Nephron progenitor cell (in vitro differentiated cells): ENCODE results near the gene PRKACA.

Experiments
- DNase-seq: peaks from one replicate; pipeline ENCODE4 v3.0.0; 2021
- H3K27ac Mint-ChIP-seq: 2 replicates; pipeline ENCODE4 v1.8.0; 2021; ENCODE audit warnings: mild to moderate bottlenecking, moderate library complexity, mixed read lengths
- H3K27me3 Mint-ChIP-seq: 2 replicates; pipeline ENCODE4 v1.8.0; 2021; ENCODE audit warnings: mild to moderate bottlenecking, low read depth, mixed read lengths; ENCODE audit not compliant: poor library complexity
- H3K36me3 Mint-ChIP-seq: 2 replicates; pipeline ENCODE4 v1.8.0; 2021; ENCODE audit warnings: low read depth, mixed read lengths
- H3K4me1 Mint-ChIP-seq: 2 replicates; pipeline ENCODE4 v1.8.0; 2021; ENCODE audit warnings: mixed read lengths
- H3K4me3 Mint-ChIP-seq: 2 replicates; pipeline ENCODE4 v1.8.0; 2021; ENCODE audit warnings: mild to moderate bottlenecking, moderate library complexity, mixed read lengths
- H3K9me3 Mint-ChIP-seq: 2 replicates; pipeline ENCODE4 v1.8.0; 2021; ENCODE audit warnings: mild to moderate bottlenecking, moderate library complexity, mixed read lengths
- TF ChIP-seq, protein P1 (sequence below): fragments of 200-600 bp; sonication (generic); IDR thresholded peaks from 2 replicates; pipeline ENCODE4 v1.5.0; 2021; ENCODE audit warnings: antibody characterized with exemption

PRKACA gene

DNA sequence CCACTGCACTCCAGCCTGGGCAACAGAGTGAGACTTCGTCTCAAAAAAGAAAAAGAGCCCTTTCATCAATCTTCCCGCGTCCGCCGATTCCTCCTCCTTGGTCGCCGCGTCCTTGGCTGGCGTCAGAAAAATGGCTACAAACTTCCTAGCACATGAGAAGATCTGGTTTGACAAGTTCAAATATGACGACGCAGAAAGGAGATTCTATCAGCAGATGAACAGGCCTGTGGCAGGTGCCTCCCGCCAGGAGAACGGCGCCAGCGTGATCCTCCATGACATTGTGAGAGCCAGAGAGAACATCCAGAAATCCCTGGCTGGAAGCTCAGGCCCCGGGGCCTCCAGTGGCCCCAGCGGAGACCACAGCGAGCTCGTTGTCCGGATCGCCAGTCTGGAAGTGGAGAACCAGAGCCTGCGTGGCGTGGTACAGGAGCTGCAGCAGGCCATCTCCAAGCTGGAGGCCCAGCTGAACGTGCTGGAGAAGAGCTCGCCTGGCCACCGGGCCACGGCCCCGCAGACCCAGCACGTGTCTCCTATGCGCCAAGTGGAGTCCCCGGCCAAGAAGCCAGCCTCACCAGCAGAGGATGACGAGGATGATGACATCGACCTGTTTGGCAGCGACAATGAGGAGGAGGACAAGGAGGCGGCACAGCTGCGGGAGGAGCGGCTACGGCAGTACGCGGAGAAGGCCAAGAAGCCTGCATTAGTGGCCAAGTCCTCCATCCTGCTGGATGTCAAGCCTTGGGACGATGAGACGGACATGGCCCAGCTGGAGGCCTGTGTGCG is 47.1 kb downstream of the PRKACA start:
- no peak overlapping the region for H3K27ac Mint-ChIP-seq
- peaks cover 60% of the 10 kb centered on the region for H3K27me3 Mint-ChIP-seq
- TF ChIP-seq, protein P1, sequence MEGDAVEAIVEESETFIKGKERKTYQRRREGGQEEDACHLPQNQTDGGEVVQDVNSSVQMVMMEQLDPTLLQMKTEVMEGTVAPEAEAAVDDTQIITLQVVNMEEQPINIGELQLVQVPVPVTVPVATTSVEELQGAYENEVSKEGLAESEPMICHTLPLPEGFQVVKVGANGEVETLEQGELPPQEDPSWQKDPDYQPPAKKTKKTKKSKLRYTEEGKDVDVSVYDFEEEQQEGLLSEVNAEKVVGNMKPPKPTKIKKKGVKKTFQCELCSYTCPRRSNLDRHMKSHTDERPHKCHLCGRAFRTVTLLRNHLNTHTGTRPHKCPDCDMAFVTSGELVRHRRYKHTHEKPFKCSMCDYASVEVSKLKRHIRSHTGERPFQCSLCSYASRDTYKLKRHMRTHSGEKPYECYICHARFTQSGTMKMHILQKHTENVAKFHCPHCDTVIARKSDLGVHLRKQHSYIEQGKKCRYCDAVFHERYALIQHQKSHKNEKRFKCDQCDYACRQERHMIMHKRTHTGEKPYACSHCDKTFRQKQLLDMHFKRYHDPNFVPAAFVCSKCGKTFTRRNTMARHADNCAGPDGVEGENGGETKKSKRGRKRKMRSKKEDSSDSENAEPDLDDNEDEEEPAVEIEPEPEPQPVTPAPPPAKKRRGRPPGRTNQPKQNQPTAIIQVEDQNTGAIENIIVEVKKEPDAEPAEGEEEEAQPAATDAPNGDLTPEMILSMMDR = no peak
- H3K9me3 Mint-ChIP-seq = no peaks in the 10 kb centered on the region
- DNase-seq = no peak
- H3K4me3 Mint-ChIP-seq = no peak overlapping the region
- peaks cover 14% of the 10 kb centered on the region for H3K4me1 Mint-ChIP-seq
- no peaks in the 10 kb centered on the region for H3K36me3 Mint-ChIP-seq

DNA sequence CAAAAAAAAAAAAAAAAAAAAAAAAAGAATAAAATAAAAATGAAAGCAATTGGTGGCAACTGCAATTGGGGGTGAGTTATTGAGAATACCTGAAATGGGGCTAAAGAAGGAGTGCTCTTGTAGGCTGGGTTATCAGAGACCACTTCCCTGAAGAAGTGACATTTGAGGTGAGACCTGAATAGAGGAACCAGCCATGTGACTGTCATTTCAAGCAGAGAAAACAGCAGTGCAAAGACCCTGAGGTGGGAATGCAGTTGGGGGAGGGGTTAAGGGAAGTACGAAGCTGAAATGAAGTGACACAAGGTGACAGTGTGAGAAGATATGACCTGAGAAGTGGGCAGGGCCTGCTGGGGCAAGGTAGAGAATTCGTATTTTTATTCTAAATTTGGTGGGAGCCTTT is 51.4 kb downstream of the PRKACA start:
- Mint-ChIP-seq H3K9me3 (no peaks in the 10 kb centered on the region), H3K36me3 (no peaks in the 10 kb centered on the region), H3K4me1 (peaks cover 4% of the 10 kb centered on the region), H3K27ac (no peak overlapping the region), H3K27me3 (peaks cover 56% of the 10 kb centered on the region), H3K4me3 (no peak overlapping the region)
- no peak for DNase-seq
- TF ChIP-seq, protein P1 = no peak

DNA sequence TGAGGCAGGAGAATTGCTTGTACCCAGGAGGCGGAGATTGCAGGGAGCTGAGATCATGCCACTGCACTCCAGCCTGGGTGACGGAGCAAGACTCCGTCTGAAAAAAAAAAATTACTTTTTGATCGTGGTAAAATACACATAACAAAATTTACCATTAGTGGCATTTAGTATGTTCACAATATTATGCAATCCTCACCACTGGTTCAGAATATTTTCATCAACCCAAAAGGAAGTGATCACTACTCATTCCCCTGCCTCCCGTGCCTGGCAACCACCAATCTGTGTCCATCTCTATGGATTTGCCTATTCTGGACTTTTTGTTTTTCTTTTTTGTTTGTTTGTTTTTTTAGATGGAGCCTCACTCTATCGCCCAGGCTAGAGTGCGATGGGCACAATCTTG is 54.5 kb downstream of the PRKACA start:
- peaks cover 18% of the 10 kb centered on the region for H3K4me1 Mint-ChIP-seq
- no peaks in the 10 kb centered on the region for H3K9me3 Mint-ChIP-seq
- no peak overlapping the region for H3K27ac Mint-ChIP-seq
- no peaks in the 10 kb centered on the region for H3K36me3 Mint-ChIP-seq
- DNase-seq = no peak
- H3K4me3 Mint-ChIP-seq = no peak overlapping the region
- peaks cover 71% of the 10 kb centered on the region for H3K27me3 Mint-ChIP-seq
- TF ChIP-seq, protein P1 = no peak

DNA sequence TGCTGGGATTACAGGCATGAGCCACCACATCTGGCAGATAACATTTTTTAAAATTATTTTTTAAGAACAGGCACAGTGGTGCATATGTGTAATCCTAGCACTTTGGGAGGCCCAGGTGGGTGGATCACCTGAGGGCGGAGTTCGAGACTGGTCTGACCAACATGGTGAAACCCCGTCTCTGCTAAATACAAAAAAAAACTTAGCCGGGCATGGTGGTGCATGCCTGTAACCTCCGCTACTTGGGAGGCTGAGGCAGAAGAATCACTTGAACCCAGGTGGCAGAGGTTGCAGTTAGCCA is 55.1 kb downstream of the PRKACA start:
- Mint-ChIP-seq H3K9me3 (no peaks in the 10 kb centered on the region), H3K27ac (no peak overlapping the region), H3K27me3 (peaks cover 73% of the 10 kb centered on the region), H3K36me3 (no peaks in the 10 kb centered on the region), H3K4me1 (peaks cover 18% of the 10 kb centered on the region), H3K4me3 (no peak overlapping the region)
- no peak for DNase-seq
- TF ChIP-seq, protein P1 = no peak

DNA sequence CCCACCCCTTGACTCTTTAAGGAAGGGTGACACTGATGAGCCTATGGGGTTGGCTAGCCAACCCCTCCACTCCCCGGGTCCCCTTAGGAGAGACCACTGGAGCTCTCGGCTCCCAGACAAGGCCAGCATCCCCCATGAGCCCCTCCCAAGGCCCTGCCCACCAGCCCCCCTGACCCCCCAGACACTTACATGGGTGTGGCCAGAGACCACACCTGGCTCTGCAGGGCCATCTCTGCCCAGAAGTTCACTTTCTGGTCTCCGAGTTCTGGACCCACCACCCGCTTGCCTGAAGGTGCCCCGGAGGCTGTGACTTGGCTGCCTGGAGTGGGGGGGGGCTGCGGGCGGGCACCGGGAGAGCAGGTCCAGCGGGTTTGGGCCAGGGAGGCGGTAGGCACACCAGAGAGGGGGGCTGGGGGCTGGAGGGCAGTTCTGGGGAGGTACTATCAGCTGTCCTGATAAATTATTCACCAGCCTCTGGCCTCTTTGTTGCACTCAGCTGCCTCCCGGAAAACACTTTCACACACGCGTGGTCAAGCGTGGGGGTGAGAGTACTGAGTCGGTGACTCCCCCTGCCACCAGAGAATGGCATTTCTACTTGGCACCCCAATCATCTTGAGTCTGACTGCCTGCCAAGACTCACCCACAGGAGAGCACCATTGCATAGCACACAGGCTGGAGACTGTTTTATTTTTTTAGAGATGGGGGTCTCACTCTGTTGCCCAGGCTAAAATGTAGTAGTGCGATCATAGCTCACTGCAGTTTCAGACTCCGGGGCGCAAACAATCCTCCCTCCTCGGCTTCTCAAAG is 55.6 kb downstream of the PRKACA start, which contains the start of gene PALM3:
Gene PALM3 (minus strand): TSS at position 326 of the 807 bp plus-strand sequence. CDS start 96 bp downstream, at position 230.
- Mint-ChIP-seq H3K4me3 (no peak within 1 kb of the TSS), H3K27ac (no peak within 1 kb of the TSS), H3K9me3 (no peaks in the 10 kb centered on the region), H3K27me3 (peaks cover 76% of the 10 kb centered on the region), H3K4me1 (peaks cover 18% of the 10 kb centered on the region), H3K36me3 (no peaks in the 10 kb centered on the region)
- TF ChIP-seq, protein P1 = no peak
- DNase-seq = no peak
